ENCODE measurements around the gene CNTN4. TPM values are rescaled to one million over a fixed set of nuclear protein-coding genes. Genes with fewer than 3 reads are reported as not detected.

Gene CNTN4
- total RNA-seq, 1 experiment from 2014 or later: not detected

GRCh38 chr3:2166552-2166951 is 67.9 kb downstream of the CNTN4 start:
- ATAC-seq (no peak), DNase-seq (ENCODE audit: low spot score) (no peak)
- no peak overlapping the region for H3K4me3 Mint-ChIP-seq
- TF ChIP-seq TP53 (CRISPR knock-in tag; IDR thresholded peaks at IDR 0.05) (no peak), EMX1 (CRISPR knock-in tag; IDR thresholded peaks at IDR 0.05) (no peak), OVOL2 (CRISPR knock-in tag; IDR thresholded peaks at IDR 0.05; ENCODE audit: borderline replicate concordance) (no peak), ZNF219 (CRISPR knock-in tag; IDR thresholded peaks at IDR 0.05; ENCODE audit: borderline replicate concordance) (no peak), JUN (CRISPR knock-in tag; IDR thresholded peaks at IDR 0.05) (no peak), NFATC4 (CRISPR knock-in tag; IDR thresholded peaks at IDR 0.05) (no peak), SMAD4 (CRISPR knock-in tag; IDR thresholded peaks at IDR 0.05) (no peak), NR1H2 (CRISPR knock-in tag; IDR thresholded peaks at IDR 0.05) (no peak)
- TF ChIP-seq, protein P1, sequence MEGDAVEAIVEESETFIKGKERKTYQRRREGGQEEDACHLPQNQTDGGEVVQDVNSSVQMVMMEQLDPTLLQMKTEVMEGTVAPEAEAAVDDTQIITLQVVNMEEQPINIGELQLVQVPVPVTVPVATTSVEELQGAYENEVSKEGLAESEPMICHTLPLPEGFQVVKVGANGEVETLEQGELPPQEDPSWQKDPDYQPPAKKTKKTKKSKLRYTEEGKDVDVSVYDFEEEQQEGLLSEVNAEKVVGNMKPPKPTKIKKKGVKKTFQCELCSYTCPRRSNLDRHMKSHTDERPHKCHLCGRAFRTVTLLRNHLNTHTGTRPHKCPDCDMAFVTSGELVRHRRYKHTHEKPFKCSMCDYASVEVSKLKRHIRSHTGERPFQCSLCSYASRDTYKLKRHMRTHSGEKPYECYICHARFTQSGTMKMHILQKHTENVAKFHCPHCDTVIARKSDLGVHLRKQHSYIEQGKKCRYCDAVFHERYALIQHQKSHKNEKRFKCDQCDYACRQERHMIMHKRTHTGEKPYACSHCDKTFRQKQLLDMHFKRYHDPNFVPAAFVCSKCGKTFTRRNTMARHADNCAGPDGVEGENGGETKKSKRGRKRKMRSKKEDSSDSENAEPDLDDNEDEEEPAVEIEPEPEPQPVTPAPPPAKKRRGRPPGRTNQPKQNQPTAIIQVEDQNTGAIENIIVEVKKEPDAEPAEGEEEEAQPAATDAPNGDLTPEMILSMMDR (IDR thresholded peaks at IDR 0.05): no peak
- TF ChIP-seq, protein P2, sequence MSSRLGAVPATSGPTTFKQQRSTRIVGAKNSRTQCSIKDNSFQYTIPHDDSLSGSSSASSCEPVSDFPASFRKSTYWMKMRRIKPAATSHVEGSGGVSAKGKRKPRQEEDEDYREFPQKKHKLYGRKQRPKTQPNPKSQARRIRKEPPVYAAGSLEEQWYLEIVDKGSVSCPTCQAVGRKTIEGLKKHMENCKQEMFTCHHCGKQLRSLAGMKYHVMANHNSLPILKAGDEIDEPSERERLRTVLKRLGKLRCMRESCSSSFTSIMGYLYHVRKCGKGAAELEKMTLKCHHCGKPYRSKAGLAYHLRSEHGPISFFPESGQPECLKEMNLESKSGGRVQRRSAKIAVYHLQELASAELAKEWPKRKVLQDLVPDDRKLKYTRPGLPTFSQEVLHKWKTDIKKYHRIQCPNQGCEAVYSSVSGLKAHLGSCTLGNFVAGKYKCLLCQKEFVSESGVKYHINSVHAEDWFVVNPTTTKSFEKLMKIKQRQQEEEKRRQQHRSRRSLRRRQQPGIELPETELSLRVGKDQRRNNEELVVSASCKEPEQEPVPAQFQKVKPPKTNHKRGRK (CRISPR knock-in tag; IDR thresholded peaks at IDR 0.05; ENCODE audit: borderline replicate concordance): no peak
- POLR2A ChIA-PET: no interaction called here
- H3K4me1 Mint-ChIP-seq: no peaks in the 10 kb centered on the region
- H3K9me3 Mint-ChIP-seq: peaks cover 61% of the 10 kb centered on the region
- no peaks in the 10 kb centered on the region; the same call in 1 of the 2 replicates for H3K27me3 Mint-ChIP-seq (ENCODE audit: low read depth)
- H3K27ac Mint-ChIP-seq: no peak overlapping the region
- CTCF ChIA-PET: no interaction called here
- peaks cover 51% of the 10 kb centered on the region for H3K36me3 Mint-ChIP-seq

- DNase-seq (ENCODE audit: low spot score): no peak
- peaks cover 68% of the 10 kb centered on the region for H3K9me3 Mint-ChIP-seq
- H3K27ac Mint-ChIP-seq: no peak overlapping the region
- H3K27me3 Mint-ChIP-seq (ENCODE audit: low read depth): no peaks in the 10 kb centered on the region; the same call in none of the 2 replicates
- no peaks in the 10 kb centered on the region for H3K4me1 Mint-ChIP-seq
- TF ChIP-seq E2F1 (CRISPR knock-in tag; IDR thresholded peaks at IDR 0.05) (no peak), ERG (CRISPR knock-in tag; IDR thresholded peaks at IDR 0.05) (no peak), CDX4 (CRISPR knock-in tag; IDR thresholded peaks at IDR 0.05; ENCODE audit: borderline replicate concordance) (no peak), FOXJ3 (CRISPR knock-in tag; IDR thresholded peaks at IDR 0.05; ENCODE audit: borderline replicate concordance) (no peak), TCF7 (CRISPR knock-in tag; IDR thresholded peaks at IDR 0.05; ENCODE audit: low read depth) (no peak), ZNF281 (CRISPR knock-in tag; IDR thresholded peaks at IDR 0.05) (no peak), NR3C1 (CRISPR knock-in tag; conservative IDR thresholded peaks at IDR 0.05; ENCODE audit: low read depth) (no peak), ZNF317 (CRISPR knock-in tag; IDR thresholded peaks at IDR 0.05; ENCODE audit: borderline replicate concordance, low read depth) (no peak)
- TF ChIP-seq, protein P3, sequence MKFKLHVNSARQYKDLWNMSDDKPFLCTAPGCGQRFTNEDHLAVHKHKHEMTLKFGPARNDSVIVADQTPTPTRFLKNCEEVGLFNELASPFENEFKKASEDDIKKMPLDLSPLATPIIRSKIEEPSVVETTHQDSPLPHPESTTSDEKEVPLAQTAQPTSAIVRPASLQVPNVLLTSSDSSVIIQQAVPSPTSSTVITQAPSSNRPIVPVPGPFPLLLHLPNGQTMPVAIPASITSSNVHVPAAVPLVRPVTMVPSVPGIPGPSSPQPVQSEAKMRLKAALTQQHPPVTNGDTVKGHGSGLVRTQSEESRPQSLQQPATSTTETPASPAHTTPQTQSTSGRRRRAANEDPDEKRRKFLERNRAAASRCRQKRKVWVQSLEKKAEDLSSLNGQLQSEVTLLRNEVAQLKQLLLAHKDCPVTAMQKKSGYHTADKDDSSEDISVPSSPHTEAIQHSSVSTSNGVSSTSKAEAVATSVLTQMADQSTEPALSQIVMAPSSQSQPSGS (CRISPR knock-in tag; IDR thresholded peaks at IDR 0.05; ENCODE audit: borderline replicate concordance, low read depth): no peak
- TF ChIP-seq, protein P1 (IDR thresholded peaks at IDR 0.05): no peak
- CTCF ChIA-PET: no interaction called here
- H3K36me3 Mint-ChIP-seq: peaks cover 60% of the 10 kb centered on the region
- ATAC-seq: no peak
- POLR2A ChIA-PET: no interaction called here
- no peak overlapping the region for H3K4me3 Mint-ChIP-seq
These were observed 74.0 kb downstream of the CNTN4 start for GRCh38 chr3:2172561-2173171.
